SK-N-SH (cell line): ENCODE results near the gene MVD. TPM values are rescaled to one million over a fixed set of nuclear protein-coding genes. Genes with fewer than 3 reads are reported as not detected.

ENCODE experiments used
- CTCF ChIA-PET: fragments of 300-600, 350-600 bp; formaldehyde crosslinking; extraction: SDS; loops from one replicate; lab custom pipeline; 2021; lab: Yijun Ruan, JAX
- POLR2A ChIA-PET: fragments of 350-600 bp; sonication (Branson Sonifier 250); formaldehyde crosslinking; extraction: SDS; loops from one replicate; lab custom pipeline; 2020; ENCODE audit warnings: antibody characterized with exemption, inconsistent platforms; lab: Yijun Ruan, JAX
- DNase-seq: peaks from one replicate; pipeline ENCODE4 v3.0.0; 2012
- H2AFZ ChIP-seq: fragments of 200-600 bp; sonication (generic); 2 replicates; pipeline ENCODE4 v1.8.1; 2016; ENCODE audit warnings: antibody characterized with exemption, mild to moderate bottlenecking, low read depth
- H3F3A ChIP-seq: fragments of 200-600 bp; sonication (generic); replicated peaks from 2 replicates; pipeline ENCODE3; 2016; ENCODE audit warnings: antibody characterized with exemption, mild to moderate bottlenecking; ENCODE audit not compliant: insufficient read depth
- H3K27ac ChIP-seq, 2 experiments: fragments of 200-500 bp in 1 of 2; fragments of 200-600 bp in 1 of 2; sonication (Bioruptor generic) in 1 of 2; sonication (generic), shearing (Covaris generic) in 1 of 2; 2 replicates each; pipeline versions ENCODE4 v1.5.1 to v1.6.1; 2014 to 2016; ENCODE audit warnings: low read depth in 2 of 2, inconsistent platforms in 1 of 2, low read length in 1 of 2, mild to moderate bottlenecking in 1 of 2, mixed read lengths in 1 of 2
- H3K27me3 ChIP-seq: fragments of 200-600 bp; sonication (generic), shearing (Covaris generic); 2 replicates; pipeline ENCODE4 v1.6.1; 2016; ENCODE audit warnings: mixed run types; ENCODE audit not compliant: insufficient read depth
- H3K36me3 ChIP-seq, 2 experiments: fragments of 200-500 bp in 1 of 2; fragments of 200-600 bp in 1 of 2; sonication (Bioruptor generic) in 1 of 2; sonication (generic) in 1 of 2; replicated peaks in 1 of 2; 2 replicates each; pipeline versions ENCODE3 to v1.5.1; 2014 to 2016; ENCODE audit warnings: low read length in 1 of 2, mild to moderate bottlenecking in 1 of 2; ENCODE audit not compliant: insufficient read depth in 2 of 2, control insufficient read depth in 1 of 2
- H3K4me1 ChIP-seq, 2 experiments: fragments of 200-500 bp in 1 of 2; fragments of 200-600 bp in 1 of 2; sonication (Bioruptor generic) in 1 of 2; sonication (generic), shearing (Covaris generic) in 1 of 2; 2 replicates each; pipeline versions ENCODE4 v1.5.1 to v1.6.1; 2014 to 2016; ENCODE audit warnings: low read depth in 1 of 2, low read length in 1 of 2, mixed run types in 1 of 2; ENCODE audit not compliant: insufficient read depth in 2 of 2, control insufficient read depth in 1 of 2
- H3K4me2 ChIP-seq: fragments of 200-600 bp; sonication (generic), shearing (Covaris generic); 2 replicates; pipeline ENCODE4 v1.6.1; 2017; ENCODE audit warnings: mixed run types
- H3K4me3 ChIP-seq, 2 experiments: fragments of 200-500 bp in 1 of 2; fragments of 200-600 bp in 1 of 2; sonication (Bioruptor generic) in 1 of 2; sonication (generic), shearing (Covaris generic) in 1 of 2; 2 replicates each; pipeline versions ENCODE4 v1.5.1 to v1.8.1; 2014 to 2016; ENCODE audit warnings: low read depth in 2 of 2, inconsistent platforms in 1 of 2, low read length in 1 of 2, mild to moderate bottlenecking in 1 of 2, mixed read lengths in 1 of 2, moderate library complexity in 1 of 2
- H3K79me2 ChIP-seq: fragments of 200-600 bp; sonication (generic); 2 replicates; pipeline ENCODE4 v1.8.1; 2017; ENCODE audit warnings: mild to moderate bottlenecking; ENCODE audit not compliant: insufficient read depth
- H3K9ac ChIP-seq: fragments of 200-600 bp; sonication (generic); 2 replicates; pipeline ENCODE4 v1.6.1; 2017; ENCODE audit warnings: mixed run types
- H3K9me2 ChIP-seq: fragments of 200-600 bp; sonication (generic); 2 replicates; pipeline ENCODE4 v1.6.1; 2017; ENCODE audit warnings: mixed run types
- H3K9me3 ChIP-seq: fragments of 200-600 bp; sonication (generic); 2 replicates; pipeline ENCODE4 v1.6.1; 2017; ENCODE audit warnings: mixed run types, mild to moderate bottlenecking, moderate library complexity
- H4K20me1 ChIP-seq: fragments of 200-600 bp; sonication (generic); 2 replicates; pipeline ENCODE4 v1.6.1; 2017; ENCODE audit warnings: mild to moderate bottlenecking, mixed run types; ENCODE audit not compliant: insufficient read depth
- CHD2 ChIP-seq: fragments of 150-350 bp; IDR thresholded peaks from 2 replicates; pipeline ENCODE4 v1.6.1; 2018; ENCODE audit warnings: low read length; ENCODE audit not compliant: partially characterized antibody
- GABPA ChIP-seq: IDR thresholded peaks from 2 replicates; pipeline ENCODE4 v1.4.0; 2012; ENCODE audit warnings: low read depth, mild to moderate bottlenecking
- GATA2 ChIP-seq: sonication (generic); formaldehyde crosslinking; IDR thresholded peaks from 2 replicates; pipeline ENCODE4 v1.5.0; 2020; ENCODE audit warnings: mild to moderate bottlenecking, missing genetic modification reagents
- MXI1 ChIP-seq: IDR thresholded peaks from 2 replicates; pipeline ENCODE4 v1.6.1; 2012; ENCODE audit warnings: mild to moderate bottlenecking, low read depth, low read length, improper control_type of control experiment
- SMC3 ChIP-seq: IDR thresholded peaks from 2 replicates; pipeline ENCODE4 v1.6.1; 2012; ENCODE audit warnings: low read depth, low read length, improper control_type of control experiment
- TEAD4 ChIP-seq: IDR thresholded peaks from 2 replicates; pipeline ENCODE4 v1.4.0; 2012; ENCODE audit warnings: mild to moderate bottlenecking, borderline replicate concordance; ENCODE audit not compliant: insufficient read depth
- WGBS: methylation state at CpG from one replicate; pipeline ENCODE4 v1.1.6; 2017; ENCODE audit warnings: low lambda C conversion rate; 5-methylcytosine and 5-hydroxymethylcytosine counted together
- polyA plus RNA-seq, 3 experiments: library from polyadenylated mRNA; depleted of rRNA; stranded (reverse); fragments of >200 nt; gene quantifications; 2 replicates each; pipeline ENCODE4 v1.2.3, GENCODE V29; 2012
- TF ChIP-seq, protein P1 (sequence below): IDR thresholded peaks from 2 replicates; pipeline ENCODE4 v1.4.0; 2012; ENCODE audit warnings: low read depth
- TF ChIP-seq, protein P2 (sequence below): fragments of 200-600 bp; sonication (generic); IDR thresholded peaks from 2 replicates; pipeline ENCODE4 v1.6.1; 2017; ENCODE audit warnings: antibody characterized with exemption, mild to moderate bottlenecking, moderate library complexity
- TF ChIP-seq, protein P3 (sequence below): IDR thresholded peaks from 2 replicates; pipeline ENCODE4 v1.4.0; 2012; ENCODE audit warnings: low read depth, borderline replicate concordance
- TF ChIP-seq, protein P4 (sequence below): IDR thresholded peaks from 2 replicates; pipeline ENCODE4 v1.4.0; 2012; ENCODE audit warnings: low read depth, borderline replicate concordance

Gene MVD
- polyA plus RNA-seq, 1 of the 3 experiments (the other 2 are of a cell fraction) = 15.7 TPM

DNA sequence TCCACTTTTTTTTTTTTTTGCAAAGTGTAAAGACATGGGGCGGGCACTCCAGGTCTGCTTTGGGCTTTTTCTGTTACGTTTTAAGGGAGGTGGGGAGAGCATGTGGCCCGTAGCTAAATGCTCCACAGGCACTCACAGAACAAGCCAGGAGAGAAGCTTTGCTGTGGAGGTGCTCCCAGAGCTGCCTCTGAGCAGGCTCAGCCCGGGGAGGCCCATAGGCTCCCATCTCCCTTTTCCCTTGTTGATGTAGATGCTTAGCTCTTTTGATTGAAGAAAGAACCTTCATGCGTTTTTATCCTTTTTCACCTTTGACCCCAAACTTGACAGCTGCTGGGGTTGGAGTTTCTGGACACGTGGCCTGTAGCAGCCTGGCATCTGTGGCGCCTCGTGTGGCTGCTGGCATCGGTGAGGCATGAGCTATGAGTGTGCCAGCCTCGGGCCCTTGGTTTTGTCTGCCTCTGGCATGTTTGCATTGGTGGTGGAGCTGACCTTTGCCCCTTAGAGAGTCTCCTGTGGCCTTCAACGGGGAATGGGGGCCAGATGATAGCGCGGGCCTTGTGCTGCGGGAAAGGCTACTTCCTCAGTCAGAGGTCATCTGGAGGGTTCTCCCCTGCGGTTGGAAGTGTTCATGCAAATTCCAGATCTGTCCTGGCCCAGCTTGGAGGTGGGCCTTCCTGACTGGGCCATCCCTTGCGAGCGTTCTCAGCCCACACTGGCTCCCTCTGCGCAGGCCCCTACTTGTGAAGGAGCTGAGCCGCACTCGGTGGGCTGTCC is 44.5 kb downstream of the MVD start:
- TF ChIP-seq TEAD4 (no peak), MXI1 (no peak)
- Histone ChIP-seq H3K9me3 (no peaks in the 10 kb centered on the region), H4K20me1 (peaks cover 13% of the 10 kb centered on the region), H2AFZ (no peak overlapping the region), H3K4me3 (no peak overlapping the region), H3F3A (no peaks in the 10 kb centered on the region), H3K27ac (no peak overlapping the region), H3K4me2 (no peak overlapping the region), H3K36me3 (peaks cover 0 to 31% of the 10 kb centered on the region in 2 experiments), H3K4me1 (no peaks in the 10 kb centered on the region), H3K9ac (no peak overlapping the region), H3K27me3 (no peaks in the 10 kb centered on the region), H3K79me2 (peaks cover 20% of the 10 kb centered on the region; the same call in 1 of the 2 replicates), H3K9me2 (no peaks in the 10 kb centered on the region)
- CTCF ChIA-PET = interaction anchor here (1.6 kb wide), 1 partner anchor 9 kb away, joined by 7 read pairs; no protein-coding TSS in a partner anchor
- WGBS = 92% methylated on average over 19 of the region's 20 CpGs
- POLR2A ChIA-PET = interaction anchor here (0.6 kb wide), 1 partner anchor 633 kb away, joined by 3 read pairs; no protein-coding TSS in a partner anchor
- no peak for DNase-seq

DNA sequence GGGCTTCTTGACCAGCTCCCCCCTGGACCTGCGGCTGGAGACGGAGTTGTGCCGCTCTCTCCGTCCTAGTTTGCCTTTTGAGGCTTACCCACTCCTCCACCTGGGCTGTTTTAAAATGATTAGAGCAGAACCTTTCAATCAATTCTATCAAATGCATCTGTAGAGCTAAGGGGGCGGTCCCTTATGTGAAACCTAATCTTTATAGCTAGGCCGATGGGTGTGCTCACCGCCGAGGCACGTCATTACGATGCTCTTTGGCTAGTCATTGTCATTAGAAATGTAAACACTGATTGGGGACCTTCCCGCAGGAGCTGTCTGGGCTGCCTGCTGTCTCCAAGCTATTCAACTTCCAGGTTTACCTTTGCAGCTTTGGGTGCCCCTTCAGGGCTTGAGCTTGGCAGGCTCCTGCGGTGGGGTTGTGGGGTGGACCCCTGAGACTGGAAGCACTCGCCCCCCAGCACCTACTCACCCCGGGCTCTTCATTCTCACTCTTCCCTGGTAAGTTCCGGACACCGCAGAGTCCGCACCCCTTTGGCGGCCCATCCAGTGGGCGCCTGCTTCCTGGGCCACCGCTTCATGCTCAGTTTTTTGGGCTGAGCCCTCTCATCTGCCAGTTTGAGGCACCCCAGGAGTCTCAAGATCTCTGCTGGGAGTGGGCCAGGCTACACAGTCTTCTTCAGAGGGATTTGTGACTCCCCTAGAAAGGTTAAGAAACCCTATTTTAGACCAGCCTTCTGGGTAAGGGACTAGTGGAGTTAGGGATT is 45.4 kb downstream of the MVD start:
- H3K4me3 ChIP-seq = no peak overlapping the region
- TF ChIP-seq CHD2 = no peak
- TF ChIP-seq, protein P1, sequence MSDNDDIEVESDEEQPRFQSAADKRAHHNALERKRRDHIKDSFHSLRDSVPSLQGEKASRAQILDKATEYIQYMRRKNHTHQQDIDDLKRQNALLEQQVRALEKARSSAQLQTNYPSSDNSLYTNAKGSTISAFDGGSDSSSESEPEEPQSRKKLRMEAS = no peak
- TF ChIP-seq GATA2 = no peak
- TF ChIP-seq, protein P2, sequence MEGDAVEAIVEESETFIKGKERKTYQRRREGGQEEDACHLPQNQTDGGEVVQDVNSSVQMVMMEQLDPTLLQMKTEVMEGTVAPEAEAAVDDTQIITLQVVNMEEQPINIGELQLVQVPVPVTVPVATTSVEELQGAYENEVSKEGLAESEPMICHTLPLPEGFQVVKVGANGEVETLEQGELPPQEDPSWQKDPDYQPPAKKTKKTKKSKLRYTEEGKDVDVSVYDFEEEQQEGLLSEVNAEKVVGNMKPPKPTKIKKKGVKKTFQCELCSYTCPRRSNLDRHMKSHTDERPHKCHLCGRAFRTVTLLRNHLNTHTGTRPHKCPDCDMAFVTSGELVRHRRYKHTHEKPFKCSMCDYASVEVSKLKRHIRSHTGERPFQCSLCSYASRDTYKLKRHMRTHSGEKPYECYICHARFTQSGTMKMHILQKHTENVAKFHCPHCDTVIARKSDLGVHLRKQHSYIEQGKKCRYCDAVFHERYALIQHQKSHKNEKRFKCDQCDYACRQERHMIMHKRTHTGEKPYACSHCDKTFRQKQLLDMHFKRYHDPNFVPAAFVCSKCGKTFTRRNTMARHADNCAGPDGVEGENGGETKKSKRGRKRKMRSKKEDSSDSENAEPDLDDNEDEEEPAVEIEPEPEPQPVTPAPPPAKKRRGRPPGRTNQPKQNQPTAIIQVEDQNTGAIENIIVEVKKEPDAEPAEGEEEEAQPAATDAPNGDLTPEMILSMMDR = no peak
- TF ChIP-seq, protein P3, sequence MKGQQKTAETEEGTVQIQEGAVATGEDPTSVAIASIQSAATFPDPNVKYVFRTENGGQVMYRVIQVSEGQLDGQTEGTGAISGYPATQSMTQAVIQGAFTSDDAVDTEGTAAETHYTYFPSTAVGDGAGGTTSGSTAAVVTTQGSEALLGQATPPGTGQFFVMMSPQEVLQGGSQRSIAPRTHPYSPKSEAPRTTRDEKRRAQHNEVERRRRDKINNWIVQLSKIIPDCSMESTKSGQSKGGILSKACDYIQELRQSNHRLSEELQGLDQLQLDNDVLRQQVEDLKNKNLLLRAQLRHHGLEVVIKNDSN = no peak
- no peak for TF ChIP-seq MXI1
- TF ChIP-seq SMC3 = no peak
- TF ChIP-seq, protein P4, sequence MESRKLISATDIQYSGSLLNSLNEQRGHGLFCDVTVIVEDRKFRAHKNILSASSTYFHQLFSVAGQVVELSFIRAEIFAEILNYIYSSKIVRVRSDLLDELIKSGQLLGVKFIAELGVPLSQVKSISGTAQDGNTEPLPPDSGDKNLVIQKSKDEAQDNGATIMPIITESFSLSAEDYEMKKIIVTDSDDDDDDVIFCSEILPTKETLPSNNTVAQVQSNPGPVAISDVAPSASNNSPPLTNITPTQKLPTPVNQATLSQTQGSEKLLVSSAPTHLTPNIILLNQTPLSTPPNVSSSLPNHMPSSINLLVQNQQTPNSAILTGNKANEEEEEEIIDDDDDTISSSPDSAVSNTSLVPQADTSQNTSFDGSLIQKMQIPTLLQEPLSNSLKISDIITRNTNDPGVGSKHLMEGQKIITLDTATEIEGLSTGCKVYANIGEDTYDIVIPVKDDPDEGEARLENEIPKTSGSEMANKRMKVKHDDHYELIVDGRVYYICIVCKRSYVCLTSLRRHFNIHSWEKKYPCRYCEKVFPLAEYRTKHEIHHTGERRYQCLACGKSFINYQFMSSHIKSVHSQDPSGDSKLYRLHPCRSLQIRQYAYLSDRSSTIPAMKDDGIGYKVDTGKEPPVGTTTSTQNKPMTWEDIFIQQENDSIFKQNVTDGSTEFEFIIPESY = no peak
- TF ChIP-seq GABPA = no peak
- H3K27ac ChIP-seq = no peak overlapping the region
- H3K9me3 ChIP-seq = no peaks in the 10 kb centered on the region
- H3K4me1 ChIP-seq = no peaks in the 10 kb centered on the region
- POLR2A ChIA-PET = no interaction called here
- no peak overlapping the region for H2AFZ ChIP-seq
- H3K9me2 ChIP-seq = no peaks in the 10 kb centered on the region
- H3K4me2 ChIP-seq = no peak overlapping the region
- H3K36me3 ChIP-seq = peaks cover 0 to 26% of the 10 kb centered on the region in 2 experiments
- H3K79me2 ChIP-seq = peaks cover 20% of the 10 kb centered on the region; the same call in 1 of the 2 replicates
- no peak for DNase-seq
- H3F3A ChIP-seq = no peaks in the 10 kb centered on the region
- no peaks in the 10 kb centered on the region for H3K27me3 ChIP-seq
- 97% methylated on average over 18 of the region's 20 CpGs for WGBS
- CTCF ChIA-PET = interaction anchor here (1.0 kb wide), 1 partner anchor 45 kb away, joined by 3 read pairs; no protein-coding TSS in a partner anchor
- peaks cover 13% of the 10 kb centered on the region for H4K20me1 ChIP-seq
- no peak overlapping the region for H3K9ac ChIP-seq
